Globus pallidus (tissue), 1 donor: ENCODE data around the gene ZSCAN23.
A peak's percentile ranks its signal among the peaks of the same experiment; 100 is the strongest.
"Not testable (repeated sequence)": the region's sequence is repeated elsewhere in the genome, so short reads cannot be mapped to it uniquely, and the experiment has no call there.

ENCODE experiments used
- DNase-seq: peaks from one replicate; pipeline ENCODE4 v3.0.0-alpha.2; 2015; ENCODE audit warnings: low spot score

Gene ZSCAN23

DNA sequence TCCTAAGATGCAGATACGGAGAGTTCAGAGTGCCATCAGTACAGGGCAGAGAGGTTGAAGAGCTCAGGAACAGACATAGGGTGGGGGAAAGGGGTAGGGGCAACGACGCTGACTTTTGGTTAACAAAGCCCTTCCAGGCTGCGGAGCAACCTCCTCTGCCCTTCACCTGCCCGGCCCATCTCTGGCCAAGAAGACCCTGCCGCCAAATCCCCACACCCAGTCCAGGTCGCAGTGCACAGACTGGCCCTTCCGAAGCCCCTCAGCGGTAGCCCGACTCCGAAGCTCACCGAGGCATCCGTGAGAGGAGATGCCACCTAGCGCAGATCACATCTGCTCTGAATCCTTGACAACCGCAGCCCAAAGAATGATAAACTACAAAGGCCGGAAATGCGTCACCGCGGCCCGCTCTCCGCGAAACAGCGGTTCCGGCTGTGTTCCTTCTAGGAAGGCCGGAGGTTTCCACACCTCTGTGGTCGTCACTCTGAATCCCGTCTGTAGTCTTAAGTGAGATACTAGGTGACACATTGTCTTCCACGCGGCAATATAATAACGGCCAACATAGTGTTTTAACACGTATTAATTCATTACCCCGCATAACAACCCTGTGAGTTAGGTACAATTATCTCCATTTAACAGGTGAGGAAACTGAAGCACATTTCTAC, at the start of gene ZSCAN23:
ZSCAN23 (minus strand) TSS at position 380 of the 662 bp plus-strand sequence. CDS start 7,225 bp downstream, outside the sequence.
- peak; percentile 34 for DNase-seq

DNA sequence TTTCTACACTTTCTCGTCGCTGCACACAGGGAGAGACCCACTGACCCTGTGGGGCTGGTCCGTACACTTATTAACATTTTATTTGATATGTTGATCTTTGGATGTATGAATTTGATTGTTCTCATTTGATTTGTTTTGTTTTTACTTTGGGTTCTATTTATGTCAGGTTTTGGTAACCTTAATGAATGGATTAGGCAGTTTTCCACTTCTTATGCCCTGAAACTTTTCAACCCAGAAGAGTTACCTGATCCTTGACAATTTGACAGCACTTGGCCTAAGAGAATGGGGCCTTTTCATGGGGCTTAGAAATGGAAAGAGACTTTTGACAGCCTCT, 48.7 kb upstream of the ZSCAN23 start:
- DNase-seq, result no peak

DNA sequence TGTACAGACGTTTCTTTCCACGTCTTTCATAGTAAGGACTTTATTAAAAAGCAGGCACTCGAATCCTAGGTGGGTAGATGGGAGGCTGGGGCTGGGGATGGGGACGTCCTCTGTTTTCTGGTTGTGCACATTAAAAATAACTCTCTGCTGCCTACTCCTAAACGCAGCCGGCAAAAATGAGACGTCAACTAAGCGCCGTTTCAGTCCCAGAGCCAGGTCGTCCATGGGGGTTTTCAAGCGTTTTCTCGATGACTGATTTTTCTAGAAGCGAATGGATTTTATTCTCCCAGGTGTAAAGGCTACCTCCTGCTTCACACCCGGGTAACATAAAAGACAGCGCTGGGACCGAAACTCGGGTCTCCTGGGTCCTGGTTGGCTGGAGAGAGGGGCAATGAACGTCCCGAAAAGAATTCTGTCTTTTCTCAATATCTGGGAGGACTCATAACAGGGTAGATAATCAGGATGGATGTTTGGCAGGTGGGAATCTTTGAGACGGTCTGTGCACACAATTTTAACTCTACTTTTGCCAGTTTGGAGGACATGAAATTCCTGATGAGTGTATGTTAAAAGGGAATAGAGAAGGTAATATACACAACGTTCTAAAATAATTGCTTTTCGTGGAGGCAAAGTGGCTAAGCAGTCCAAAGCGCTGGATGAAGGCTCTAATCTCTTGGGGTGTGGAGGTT, 47.1 kb upstream of the ZSCAN23 start:
- no peak for DNase-seq

DNA sequence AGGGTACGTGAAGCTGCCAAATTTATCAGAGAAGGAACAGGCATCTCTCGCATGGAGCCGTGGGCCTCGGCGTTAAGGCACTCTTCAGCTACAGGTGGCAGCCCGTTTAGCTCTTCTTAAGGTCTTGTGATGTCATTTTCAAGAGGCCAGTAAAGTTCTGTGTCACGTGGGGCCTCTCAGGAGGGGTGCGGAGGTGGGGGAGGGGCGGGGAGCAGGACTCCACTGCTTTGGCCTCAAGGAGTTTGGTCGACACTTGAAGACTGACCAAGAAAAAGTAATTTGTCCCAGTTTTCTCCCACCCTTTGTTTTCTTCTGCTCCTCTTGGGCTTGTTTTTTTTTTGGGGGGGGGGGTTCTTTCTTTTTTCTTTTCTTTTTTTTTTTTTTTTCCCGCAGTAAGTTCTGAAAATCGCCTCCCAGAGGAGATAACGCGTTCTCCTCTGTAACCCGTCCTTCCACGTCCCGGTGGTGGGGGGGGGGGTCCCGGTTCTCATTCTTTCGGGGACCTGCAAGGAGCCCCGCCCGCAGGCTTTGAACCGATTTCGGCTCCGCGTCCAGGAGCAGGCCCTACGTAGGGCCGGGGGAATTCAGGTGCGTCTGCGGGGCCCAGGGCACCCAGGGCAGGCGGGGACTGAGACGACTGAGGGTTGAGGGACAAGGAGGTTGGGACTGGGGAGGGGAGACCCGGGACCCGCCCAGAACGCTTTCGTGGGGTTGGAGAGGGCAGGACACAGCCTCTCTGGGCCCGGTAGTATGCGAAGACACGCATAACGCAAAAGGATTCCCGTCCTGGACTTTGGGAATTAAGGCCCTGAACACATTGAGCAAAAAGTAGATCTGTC, 46.3 kb upstream of the ZSCAN23 start:
- peak; percentile 14 for DNase-seq

DNA sequence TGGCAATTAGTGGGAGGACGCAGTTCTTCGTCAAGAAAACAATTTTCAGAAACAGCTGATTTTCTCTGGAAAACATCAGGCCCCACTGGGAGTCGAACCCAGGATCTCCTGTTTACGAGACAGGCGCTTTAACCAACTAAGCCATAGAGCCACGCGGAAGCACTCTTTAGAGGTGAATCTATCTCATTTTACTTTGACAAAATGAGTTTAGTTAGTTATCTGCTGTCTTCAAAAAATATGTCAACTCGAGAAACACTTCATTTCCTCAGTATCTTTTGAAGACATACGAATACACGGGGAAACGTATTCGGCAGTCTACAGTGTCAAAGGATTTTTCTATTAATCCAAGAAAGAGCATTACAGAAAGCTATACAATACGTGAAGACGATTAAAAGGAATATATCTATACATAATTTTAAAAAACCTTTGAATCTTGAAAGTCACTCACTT, 45.6 kb upstream of the ZSCAN23 start:
- peak; percentile 23 for DNase-seq

DNA sequence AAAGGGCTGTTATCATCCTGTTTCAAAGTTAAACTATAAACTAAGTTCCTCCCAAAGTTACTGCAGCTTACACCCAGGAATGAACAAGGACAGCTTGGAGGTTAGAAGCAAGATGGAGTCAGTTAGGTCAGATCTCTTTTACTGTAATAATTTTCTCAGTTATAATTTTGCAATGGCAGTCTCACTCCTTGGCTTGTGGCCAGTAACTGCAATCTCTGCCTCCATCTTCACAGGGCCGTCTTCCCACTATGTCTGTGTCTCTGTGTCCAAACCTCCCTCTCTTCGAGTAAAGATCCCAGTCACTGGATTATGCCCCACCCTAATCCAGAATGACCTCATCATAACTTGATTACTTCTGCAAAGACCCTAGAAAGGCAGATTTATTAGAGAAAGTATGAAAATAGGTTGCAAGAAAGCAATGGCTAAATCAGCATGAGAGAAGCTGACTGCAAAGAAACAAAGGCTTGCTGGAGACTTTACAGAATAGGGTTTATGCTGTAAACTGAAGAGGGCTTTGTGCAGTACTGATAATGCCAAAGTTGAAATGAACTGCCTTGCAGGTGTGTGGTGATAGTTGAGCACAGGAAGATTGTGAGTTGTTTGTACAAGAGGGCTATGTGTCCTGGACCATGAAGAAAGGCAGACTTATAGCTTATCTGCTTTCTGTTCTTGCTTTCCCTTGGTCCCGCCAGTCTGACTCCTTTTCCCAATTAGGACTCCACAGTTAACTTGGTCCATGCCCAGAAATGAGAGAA, 43.9 kb upstream of the ZSCAN23 start:
- DNase-seq, result no peak

DNA sequence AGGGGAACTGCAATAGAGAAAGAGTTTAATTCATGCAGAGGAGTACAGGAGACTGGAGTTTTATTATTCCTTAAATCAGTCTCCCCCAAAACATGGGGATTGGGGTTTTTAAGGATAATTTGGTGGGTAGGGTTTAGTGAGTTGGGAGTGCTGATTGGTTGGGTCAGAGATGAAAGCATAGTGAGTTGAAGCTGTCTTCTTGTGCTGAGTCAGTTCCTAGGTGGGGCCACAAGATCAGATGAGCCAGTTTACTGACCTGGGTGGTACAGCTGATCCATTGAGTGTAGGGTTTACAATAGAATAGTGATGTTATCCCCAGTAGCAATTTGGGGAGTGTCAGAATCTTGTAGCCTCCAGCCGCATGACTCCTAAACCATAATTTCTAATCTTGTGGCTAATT, 43.2 kb upstream of the ZSCAN23 start:
- DNase-seq, result no peak

DNA sequence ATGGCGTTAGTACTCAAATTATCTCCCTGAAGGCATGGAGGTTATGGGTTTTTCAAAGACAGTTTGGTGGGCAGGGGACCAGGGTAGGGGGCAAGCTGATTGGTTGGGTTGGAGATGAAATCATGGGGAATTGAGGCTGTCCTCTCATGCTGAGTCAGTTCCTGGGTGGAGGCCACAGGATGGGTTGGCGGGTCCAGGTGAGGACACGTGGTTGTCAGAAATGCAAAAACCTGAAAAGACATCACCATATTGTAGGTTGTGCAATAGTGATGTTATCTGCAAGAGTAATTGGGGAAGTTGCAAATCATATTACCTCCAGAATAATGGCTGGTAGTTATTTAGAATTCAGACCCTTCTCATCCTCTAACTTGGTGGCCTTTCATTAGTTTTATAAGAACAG, 42.2 kb upstream of the ZSCAN23 start:
- no peak for DNase-seq

DNA sequence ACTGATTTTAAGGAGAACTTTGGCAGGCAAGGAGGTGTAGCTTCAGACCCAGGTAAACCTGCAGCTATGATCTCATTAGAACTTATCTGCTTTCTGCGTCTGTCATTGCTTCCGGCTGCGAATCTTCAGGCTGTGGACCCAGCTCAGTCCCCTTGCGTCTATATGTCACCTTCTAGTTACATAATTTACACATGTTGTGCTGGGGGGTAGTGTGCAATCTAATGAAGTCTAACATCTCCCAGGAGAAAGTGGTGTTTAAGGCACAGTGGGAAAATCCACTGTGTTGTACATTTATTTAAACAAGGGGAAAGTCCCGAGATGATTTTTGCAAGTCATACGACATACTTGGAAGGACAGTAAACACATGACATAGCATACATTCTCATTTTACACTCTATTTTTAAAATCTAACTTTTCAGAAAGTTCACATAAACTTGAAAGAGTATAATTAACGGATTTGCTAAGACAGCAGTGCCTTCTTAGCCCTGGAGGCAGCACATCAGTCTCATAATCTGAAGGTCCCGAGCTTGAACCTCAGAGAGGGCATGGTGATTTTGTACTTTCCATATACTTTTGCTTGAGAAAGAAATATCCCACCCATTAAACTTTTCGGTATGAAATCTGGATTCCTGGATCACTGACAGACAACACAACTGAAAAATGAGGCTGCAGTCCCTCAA, 37.1 kb upstream of the ZSCAN23 start:
- no peak for DNase-seq

DNA sequence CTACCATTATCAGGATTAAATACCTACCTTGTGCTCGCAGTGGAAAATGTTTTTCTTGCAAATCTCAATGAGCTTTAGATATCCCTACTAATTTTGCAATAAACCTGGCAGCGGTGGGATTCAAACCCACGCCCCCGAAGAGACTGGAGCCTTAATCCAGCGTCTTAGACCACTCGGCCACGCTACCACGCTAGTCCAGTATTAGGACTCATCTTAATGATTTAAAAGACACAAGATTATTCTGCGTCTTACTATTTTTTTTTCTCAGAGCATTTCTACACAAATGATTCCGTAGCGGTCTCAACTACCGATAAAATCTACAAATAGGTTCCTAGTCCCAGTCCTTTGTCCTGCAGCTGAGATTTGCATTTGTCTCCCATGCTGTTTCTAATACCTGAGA, 35.2 kb upstream of the ZSCAN23 start:
- DNase-seq, result no peak

DNA sequence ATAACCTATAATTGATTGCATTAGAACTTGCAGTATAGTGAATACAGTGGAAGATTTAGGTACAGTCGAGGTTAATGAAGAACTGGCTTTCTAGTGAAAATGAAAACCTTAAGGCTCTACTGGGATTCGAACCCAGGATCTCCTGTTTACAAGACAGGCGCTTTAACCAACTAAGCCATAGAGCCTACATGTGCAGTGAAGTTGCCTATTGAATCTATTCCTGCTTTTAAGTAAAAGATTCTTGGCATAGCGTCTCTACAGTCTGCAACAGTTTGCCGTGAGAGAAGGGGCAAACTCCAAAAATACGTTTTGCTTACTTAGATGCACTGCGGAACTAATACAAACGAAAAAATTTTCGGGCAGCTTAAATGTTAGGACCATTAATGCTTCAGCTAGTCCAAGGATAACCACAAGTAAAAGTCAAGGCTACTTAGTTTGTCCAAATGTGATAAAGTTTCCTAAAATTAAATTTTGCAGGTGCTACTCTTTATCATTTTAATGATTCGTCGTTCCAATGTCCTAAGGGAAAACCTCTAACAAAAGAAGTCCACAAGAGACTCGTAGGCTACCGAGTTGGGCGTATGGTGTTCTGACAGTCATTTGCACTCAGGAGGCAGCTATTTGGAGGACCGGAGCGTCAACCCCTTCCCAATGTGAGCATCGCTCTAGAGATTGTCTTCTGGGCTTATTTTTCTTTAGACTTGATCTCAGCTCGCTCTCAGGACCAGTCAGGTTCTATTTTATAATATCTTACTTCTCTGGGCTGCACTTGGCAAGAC, 31.3 kb upstream of the ZSCAN23 start:
- DNase-seq, result peak; percentile 11

DNA sequence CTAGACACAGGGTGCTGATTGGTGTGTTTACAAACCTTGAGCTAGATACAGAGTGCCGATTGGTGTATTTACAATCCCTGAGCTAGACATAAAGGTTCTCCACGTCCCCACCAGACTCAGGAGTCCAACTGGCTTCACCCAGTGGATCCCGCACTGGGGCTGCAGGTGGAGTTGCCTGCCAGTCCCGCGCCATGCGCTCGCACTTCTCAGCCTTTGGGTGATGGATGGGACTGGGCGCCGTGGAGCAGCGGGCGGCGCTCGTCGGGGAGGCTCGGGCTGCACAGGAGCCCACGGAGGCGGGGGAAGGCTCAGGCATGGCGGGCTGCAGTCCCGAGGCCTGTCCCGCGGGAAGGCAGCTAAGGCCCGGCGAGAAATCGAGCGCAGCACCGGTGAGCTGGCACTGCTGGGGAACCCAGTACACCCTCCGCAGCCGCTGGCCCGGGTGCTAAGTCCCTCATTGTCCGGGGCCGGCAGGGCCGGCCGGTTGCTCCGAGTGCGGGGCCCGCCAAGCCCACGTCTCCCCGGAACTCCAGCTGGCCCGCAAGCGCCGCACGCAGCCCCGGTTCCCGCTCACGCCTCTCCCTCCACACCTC, 26.0 kb upstream of the ZSCAN23 start:
- DNase-seq, result not testable (repeated sequence)

DNA sequence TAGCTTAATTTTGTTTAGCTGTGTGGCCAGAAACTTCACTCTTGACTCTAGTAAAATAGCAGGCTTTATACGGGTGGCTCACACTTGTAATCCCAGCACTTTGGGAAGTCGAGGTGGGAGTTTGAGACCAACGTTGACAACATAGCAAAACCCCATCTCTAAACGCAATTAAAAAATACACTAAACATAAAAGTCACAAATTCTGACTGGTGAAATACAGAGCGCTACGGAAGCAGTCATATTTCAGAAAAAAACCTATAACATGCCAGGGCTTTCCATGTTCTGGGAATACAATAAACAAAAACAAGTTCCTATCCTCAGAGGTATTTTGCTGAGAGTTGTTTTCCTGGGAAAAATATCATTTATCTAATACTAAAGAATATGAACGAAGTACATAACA, 24.8 kb upstream of the ZSCAN23 start:
- no peak for DNase-seq

DNA sequence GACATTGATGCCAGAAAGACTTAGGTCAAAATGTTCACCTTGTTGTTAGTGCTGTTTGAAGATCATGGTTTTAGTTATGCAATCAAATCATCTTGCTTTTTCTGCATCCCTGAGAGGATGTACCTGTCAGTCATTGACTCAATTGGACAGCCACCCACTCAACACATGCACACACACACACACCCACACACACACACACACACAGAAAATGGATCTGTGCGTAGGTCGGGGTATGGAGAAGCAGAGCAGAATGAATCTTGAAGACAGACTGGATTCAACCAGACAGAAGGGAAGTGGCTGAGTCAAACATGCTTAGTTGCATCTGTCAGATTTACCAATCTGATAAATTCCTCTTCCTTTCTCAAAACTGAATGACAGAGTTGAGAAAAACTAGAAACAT, 19.1 kb upstream of the ZSCAN23 start:
- DNase-seq, result no peak

DNA sequence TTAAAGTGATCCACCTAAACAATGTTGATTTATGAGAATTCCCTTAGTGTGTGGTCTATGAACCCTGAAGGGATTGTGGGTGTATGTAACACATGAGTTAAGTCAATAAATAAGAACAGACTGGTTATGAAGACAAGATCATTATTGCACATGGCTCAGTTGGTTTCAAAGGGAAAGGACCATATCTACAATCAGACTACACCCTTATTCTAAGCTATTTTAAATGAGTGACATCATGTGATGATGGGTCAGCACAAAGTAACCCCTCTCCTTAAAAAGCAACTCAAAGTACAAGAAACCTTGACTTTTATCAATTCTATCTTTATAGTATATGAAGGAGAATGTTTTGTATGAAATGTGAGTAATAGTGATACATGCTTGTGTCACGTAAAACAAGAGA, 15.3 kb upstream of the ZSCAN23 start:
- no peak for DNase-seq

DNA sequence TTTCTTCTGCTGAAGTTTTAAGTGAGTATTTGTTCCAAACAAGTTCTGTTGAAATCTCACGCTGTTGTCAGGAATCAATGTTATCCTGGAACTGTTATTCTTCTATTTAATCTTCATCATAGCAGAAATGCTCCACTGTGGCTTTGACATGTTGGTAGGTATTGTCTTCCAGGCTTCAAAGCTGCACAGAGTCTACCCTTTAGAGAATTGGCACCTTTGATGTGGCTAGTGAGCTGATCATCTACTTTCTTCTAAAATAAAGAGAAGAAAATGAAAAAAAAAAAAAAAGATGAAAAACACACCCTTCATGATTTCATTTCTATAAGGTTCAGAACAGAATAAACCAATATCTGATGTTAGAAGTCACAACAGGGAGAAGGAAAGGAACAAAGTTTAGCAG, 5.8 kb upstream of the ZSCAN23 start:
- DNase-seq, result no peak

DNA sequence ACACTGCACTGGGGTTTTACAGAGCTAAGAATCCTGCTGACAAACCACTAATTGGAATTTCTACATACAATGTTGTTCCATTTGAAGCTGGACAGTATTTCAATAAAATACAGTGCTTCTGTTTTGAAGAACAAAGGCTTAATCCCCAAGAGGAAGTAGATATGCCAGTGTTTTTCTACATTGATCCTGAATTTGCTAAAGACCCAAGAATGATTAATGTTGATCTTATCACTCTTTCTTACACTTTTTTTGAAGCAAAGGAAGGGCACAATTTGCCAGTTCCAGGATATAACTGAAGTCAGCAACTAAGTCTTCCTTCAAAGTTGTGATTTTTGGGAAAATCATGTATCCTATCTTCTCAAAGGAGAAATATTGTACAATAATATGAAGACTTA, 4.2 kb upstream of the ZSCAN23 start:
- DNase-seq, result not testable (repeated sequence)

DNA sequence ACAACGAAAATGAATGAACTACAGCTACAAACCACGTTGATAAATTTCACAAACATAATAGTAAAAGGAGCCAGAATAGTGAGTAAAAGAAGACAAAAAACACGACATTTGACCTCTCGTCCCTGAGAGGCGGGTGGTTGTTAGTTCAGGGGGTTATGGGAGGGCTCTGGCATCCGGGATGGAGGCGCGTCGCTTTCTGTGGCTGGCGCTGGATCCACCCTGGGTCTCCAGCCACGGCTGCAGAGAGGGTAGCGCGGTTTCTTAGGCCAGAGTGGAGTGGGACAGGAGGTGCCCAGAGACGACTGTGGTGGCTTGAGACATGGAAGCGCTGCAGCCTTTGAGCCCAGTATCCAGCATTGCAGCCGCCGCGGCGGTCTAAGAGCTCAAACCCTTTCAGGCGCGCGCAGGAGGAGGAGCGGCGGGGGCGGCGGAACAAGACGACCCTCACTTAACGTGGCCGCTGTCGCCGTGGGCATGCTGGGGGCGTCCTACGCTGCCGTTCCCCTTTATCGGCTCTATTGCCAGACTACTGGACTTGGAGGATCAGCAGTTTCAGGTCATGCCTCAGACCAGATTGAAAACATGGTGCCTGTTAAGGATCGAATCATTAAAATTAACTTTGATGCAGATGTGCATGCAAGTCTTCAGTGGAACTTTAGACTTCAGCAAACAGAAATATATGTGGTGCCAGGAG, 3.7 kb upstream of the ZSCAN23 start:
- DNase-seq, result no peak

DNA sequence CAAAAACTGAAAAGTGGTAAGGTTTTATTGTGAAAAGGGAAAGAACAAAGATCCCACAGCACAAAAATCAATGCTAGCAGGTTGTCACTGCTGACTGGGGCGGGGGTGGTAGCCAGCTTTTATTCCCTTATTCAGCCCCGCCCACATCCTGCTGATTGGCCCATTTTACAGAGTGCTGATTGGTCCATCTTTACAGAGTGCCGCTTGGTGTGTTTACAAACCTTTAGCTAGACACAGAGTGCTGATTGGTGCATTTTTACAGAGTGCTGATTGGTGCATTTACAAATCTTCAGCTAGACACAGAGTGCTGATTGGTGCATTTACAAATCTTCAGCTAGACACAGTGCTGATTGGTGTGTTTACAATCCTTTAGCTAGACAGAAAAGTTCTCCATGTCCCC, 1.5 kb upstream of the ZSCAN23 start:
- not testable (repeated sequence) for DNase-seq

DNA sequence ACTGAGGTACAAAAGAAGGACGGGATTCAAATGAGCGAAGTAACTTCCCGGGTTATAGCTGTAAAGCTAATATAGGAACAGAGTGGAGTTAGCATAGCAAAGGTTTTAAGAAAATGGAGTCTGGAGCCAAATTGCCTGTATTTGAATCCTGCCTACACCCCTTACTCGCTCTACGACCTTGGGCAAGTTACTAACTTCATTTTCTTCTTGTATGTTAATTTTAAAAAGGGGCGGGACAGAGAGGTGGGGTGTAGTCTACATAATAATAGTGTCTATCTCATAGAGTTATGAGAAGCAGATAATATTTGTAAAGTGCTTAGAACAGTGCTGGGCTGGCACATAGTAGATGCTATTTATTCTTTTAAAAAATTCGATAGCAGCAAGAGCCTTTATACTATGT, 705 bp downstream of the ZSCAN23 start:
- no peak for DNase-seq
